NCI-H2107 treated with DMSO at 0.1 percent for 48 hours (cell line): ENCODE results near the gene CNNM4.

Experiments used
- DNase-seq: peaks from one replicate; lab custom pipeline; 2025; ENCODE audit not compliant: unreplicated experiment; lab: John Stamatoyannopoulos, UW

CNNM4 gene

GRCh38 chr2:96810783-96811192, 50.1 kb downstream of the CNNM4 start:
- no peak for DNase-seq

DNA sequence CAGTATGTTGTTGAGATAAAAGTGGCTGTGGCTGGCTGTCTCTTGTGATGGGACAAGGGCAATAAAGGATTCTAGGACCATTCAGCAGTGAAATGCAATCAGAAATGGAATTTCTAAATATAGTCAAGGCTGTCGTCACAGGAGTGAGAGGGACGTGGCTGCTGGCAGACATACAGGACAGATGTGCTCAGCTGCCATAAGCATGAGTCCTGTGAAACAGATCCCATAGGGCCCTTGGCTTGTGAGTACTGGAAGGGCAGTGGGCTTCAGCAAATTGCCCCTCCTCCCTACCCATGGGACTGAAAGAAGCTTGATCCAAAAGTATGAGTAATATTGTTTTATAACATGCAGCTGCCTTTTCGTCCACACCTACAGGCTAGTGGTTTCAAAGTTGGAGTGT, 51.2 kb downstream of the CNNM4 start:
- no peak for DNase-seq

DNA sequence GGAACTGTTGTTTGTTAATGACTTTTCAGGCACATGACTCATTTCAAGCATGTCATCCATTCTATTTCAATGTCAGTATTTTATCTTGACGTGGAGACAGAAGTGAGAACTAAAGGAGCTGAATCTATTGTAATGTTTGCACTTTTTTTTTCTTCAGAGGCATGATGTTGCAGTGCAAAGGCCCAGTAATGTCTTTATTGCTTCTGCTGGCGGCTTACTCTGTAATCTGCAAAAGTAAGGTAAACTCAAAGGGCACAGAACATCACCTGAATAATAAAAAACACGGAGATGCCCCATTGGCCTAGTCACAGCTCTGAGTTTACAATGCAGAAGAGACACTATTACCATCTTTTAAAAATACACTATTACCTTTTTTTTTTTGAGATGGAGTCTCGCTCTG, 53.0 kb downstream of the CNNM4 start:
- no peak for DNase-seq

DNA sequence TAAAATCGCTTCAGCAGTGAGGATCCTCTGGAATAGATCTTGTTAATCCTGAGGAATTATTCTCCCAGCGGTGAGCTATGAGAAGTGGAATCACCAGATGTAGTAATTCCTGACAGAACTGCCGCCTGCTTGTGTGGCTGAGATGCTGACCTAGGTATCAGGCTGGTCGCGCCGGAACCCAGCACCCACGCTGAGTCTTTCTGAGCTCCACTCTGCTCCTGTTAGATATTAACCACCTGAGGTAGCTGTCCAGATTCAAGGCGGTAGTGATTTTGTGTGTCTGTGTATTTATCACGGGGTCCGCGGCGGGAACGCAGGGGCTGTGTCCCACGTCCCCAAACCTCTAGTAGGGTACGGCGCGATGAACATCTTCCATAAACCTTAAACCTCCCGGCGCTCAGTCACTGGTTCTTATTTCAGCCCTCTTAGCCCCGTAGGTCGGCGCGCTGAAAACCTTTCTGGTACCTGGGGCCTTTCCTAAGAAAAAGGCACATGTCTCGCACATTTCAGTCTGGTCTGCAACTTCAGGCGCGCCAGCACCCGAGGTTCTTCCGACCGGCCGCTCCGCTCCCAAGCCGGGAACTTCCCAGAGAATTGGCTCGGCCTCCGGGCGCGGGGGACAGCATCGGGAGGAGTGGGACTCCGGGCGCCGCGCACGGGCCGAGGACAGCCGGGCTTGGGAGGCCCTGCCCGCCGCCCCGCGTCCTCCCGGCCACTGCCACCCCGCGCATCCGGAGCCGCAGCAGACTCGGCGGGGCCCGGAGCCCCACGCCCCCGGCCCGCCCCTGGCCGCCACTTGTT, 54.8 kb downstream of the CNNM4 start:
- DNase-seq, result no peak

- DNase-seq, result peak; percentile 77
Measured at GRCh38 chr2:96816127-96816835, 55.6 kb downstream of the CNNM4 start, which contains the start of gene CNNM3. Gene CNNM3 (plus strand): TSS chr2:96816268. CDS start chr2:96816278, 10 bp downstream.

GRCh38 chr2:96816836-96817702, 56.4 kb downstream of the CNNM4 start:
- no peak for DNase-seq

- DNase-seq, result no peak
Measured at GRCh38 chr2:96817882-96818281, 57.2 kb downstream of the CNNM4 start.

GRCh38 chr2:96819128-96819875, 58.6 kb downstream of the CNNM4 start:
- no peak for DNase-seq

DNA sequence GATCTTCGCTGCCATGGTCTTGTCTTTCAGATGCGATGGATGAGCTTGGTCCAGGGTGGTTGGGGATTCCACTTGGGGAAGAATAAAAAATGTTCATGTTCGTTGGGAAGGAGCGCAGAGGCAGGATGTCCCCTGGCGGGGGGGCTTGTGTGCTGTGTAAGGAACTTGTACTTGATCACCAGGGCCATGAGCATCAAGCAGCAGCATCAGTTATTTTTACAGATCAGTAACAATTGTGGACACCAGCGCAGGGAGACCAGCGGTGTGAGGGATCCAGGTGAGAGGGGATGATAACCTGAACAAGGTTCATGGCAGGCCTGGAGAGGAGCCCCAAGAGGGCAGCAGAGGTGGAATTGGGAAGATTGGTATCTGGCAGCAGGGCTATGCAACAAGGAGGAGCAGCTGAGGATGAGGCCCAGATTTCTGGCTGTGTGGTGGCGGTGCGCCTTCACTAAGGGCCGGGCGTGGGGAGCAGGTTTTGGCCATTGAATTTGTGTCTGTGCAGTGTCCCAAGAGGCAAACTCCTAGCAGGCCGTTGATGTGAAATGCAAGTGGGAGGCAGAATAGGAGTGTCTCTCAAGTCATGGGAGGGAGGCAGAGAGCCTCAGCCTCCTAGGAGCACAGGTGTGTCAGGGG, 59.3 kb downstream of the CNNM4 start:
- no peak for DNase-seq

DNA sequence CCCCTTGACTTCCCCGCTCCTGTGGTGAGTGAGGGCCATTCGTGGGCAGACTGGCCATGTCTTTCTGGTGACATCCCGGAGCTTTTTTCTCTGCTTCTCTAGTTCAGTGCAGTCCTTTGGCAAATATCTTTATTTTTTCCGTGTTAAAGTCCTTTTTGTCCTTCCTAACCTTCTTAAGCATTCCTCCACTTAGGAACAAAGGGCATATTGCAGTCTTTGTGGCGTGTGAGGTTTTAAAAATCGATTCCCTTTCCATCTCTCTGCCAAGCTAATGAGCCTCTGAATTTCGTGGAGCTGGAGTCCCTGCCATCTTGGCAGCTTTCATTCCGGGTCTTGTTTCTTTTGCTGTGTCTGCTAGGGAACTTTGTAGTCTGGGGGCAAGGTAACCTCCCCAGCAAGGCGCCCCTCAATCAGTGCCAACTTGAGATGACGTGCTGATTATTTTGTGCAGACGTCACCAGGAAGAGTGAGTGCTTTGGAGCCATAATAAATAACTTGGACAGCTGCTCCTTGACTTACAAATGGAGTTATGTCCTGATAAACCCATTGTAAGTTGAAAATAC, 60.5 kb downstream of the CNNM4 start:
- peak; percentile 23 for DNase-seq

GRCh38 chr2:96822786-96823185, 62.1 kb downstream of the CNNM4 start:
- DNase-seq, result no peak

DNA sequence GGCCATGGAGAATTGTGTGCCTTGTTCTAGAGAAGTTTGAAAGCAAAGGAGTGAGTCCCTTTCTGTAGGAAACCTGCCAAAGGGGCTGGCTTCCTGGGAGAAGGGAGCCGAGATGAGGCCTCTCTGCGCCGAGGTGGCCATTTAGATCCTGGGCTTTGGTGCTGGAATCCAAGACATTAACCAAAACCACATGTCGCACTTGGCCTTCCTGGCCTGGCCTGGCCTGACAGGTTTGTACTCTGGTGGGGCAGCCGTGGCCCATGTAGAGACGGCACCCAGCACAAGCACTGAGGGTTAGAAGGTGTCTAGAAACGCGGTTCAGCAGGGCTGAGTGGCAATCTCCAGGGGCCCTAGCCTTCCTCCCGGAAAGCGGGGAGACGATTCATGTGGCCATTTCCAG, 62.5 kb downstream of the CNNM4 start:
- DNase-seq, result no peak

DNA sequence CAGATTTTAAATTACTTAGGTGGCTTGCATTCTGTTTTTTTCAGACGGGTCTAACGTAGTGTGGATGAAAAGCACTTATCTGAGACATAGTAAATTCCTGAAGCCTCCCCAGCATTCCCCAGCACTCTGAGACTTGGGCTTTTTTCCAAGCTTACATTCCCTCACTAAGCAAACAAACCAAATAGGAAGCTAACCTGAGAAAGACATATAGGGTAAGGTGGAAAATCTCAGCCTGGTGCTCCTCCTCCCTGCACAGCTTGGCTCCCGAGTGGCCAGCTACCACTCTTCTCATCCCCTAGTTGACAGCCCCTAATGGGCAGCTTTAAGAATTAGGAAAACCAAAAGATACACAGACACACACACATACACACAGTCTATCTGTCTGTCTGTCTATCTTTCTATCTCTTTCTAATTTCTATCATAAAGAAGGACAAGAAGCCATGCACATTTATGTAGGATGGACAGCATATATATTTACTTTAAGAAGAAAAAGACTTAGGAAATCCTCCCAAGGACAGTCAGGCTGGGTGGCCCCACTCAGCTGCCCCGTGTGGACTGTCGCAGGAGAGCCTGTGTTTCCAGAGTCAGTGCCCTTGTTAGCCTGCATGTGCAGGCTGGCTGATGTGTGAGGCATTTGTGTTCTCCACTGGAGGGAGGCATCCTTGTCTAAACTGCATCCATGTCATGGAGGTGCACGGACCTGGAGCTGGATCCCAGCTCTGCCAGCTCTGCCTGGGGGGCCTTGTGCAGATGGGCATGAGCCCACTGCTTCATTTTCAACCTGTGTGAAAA, 63.6 kb downstream of the CNNM4 start:
- DNase-seq, result no peak

GRCh38 chr2:96825057-96825456, 64.4 kb downstream of the CNNM4 start:
- DNase-seq, result no peak

GRCh38 chr2:96826546-96827278, 66.0 kb downstream of the CNNM4 start:
- no peak for DNase-seq

DNA sequence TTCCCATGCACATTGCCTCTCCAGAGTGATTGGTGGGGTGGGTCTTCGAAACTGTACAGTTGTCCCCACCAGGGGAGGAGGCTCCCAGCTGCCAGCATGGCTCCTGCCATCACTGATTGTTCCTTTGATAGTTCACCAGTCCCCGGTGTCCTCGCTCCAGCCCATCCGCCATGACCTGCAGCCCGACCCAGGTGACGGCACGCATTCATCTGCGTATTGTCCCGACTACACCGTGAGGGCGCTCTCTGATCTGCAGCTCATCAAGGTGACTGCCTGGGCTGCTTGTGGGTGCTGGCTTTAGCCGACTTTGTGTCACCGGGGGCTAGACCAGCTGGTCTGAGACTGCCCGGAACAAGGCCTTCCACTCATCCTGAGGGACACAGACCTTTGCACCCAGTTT, 67.7 kb downstream of the CNNM4 start:
- no peak for DNase-seq

DNA sequence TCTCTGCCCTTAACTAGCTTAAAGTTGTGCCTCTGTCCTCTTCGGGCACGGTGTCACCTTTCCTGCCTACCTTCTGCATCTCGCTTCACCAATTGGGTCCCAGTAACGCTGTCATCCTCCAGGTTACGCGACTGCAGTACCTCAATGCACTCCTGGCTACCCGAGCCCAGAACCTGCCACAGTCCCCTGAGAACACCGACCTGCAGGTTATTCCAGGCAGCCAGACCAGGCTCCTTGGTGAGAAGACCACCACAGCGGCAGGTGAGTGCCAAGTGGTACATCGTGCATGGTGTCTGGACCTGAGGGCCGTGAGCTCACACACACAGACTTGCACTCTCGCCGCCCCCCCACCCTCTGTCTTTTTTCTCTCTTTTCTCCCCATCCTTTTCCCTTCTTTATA, 68.2 kb downstream of the CNNM4 start:
- no peak for DNase-seq

DNA sequence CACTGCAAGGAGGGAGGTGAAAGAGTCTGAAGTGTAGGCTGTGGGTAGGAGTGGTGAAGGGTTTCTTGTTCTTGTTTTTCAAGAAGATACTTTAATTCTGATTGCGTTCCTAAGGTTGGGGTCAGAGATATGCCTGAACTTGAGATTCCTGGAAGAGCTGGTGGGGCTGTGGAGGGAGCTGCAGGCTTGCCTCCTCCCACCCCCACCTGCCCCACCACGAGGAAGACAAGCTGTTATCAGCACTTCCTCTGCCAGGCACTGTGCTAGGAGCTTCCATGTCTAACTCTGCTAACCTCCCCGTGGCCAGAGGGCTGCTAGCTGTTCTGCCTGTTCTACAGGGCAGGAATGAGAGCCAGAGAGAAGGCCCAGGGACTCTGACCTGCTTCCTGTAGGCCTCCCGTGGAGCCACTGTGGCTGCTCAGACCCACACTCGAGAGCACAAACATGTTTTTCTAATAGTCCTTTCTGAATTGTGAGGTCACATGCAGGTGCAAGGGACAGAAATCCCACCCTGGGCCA, 69.4 kb downstream of the CNNM4 start:
- DNase-seq, result no peak
